MM.1S (cell line): ENCODE results near the gene CA12.
A peak's percentile ranks its signal among the peaks of the same experiment; 100 is the strongest.

Experiments
- DNase-seq: peaks from one replicate; pipeline ENCODE4 v3.0.0-alpha.2; 2015
- H2AFZ ChIP-seq: fragments of 300-600 bp; sonication (generic); 2 replicates; pipeline ENCODE4 v1.6.0; 2016; ENCODE audit warnings: antibody characterized with exemption, low read length
- H3F3A ChIP-seq: fragments of 300-600 bp; sonication (generic); 2 replicates; pipeline ENCODE4 v1.6.1; 2016; ENCODE audit warnings: mild to moderate bottlenecking, antibody characterized with exemption, low read length, moderate library complexity, mixed read lengths; ENCODE audit not compliant: insufficient read depth
- H3K27ac ChIP-seq: fragments of 300-600 bp; sonication (generic); 2 replicates; pipeline ENCODE4 v1.5.1; 2016; ENCODE audit warnings: mild to moderate bottlenecking, low read length
- H3K27me3 ChIP-seq: fragments of 300-600 bp; sonication (generic); replicated peaks from 2 replicates; pipeline ENCODE4 v1.6.0; 2016; ENCODE audit warnings: low read length; ENCODE audit not compliant: insufficient read depth
- H3K36me3 ChIP-seq: fragments of 300-600 bp; sonication (generic); replicated peaks from 2 replicates; pipeline ENCODE4 v1.6.1; 2016; ENCODE audit warnings: mild to moderate bottlenecking, low read length, mixed read lengths; ENCODE audit not compliant: insufficient read depth
- H3K4me1 ChIP-seq: fragments of 300-600 bp; sonication (generic); 2 replicates; pipeline ENCODE4 v1.6.1; 2016; ENCODE audit warnings: low read length, mixed read lengths
- H3K4me2 ChIP-seq: fragments of 300-600 bp; sonication (generic); 2 replicates; pipeline ENCODE4 v1.6.0; 2016; ENCODE audit warnings: low read depth, low read length
- H3K4me3 ChIP-seq: fragments of 300-600 bp; sonication (generic); 2 replicates; pipeline ENCODE4 v1.5.1; 2016; ENCODE audit warnings: low read length, mixed read lengths
- H3K79me2 ChIP-seq: fragments of 300-600 bp; sonication (generic); 2 replicates; pipeline ENCODE4 v1.6.1; 2016; ENCODE audit warnings: mixed run types, low read length, mixed read lengths
- H3K9ac ChIP-seq: fragments of 300-600 bp; sonication (generic); 2 replicates; pipeline ENCODE4 v1.6.1; 2016; ENCODE audit warnings: low read length, mixed read lengths
- H3K9me2 ChIP-seq: fragments of 300-600 bp; sonication (generic); replicated peaks from 2 replicates; pipeline ENCODE4 v1.6.1; 2016; ENCODE audit warnings: mild to moderate bottlenecking, low read length, mixed read lengths; ENCODE audit not compliant: insufficient read depth
- H3K9me3 ChIP-seq: fragments of 300-600 bp; sonication (generic); replicated peaks from 2 replicates; pipeline ENCODE4 v1.6.1; 2016; ENCODE audit warnings: mild to moderate bottlenecking, low read length, mixed read lengths; ENCODE audit not compliant: insufficient read depth
- H4K20me1 ChIP-seq: fragments of 300-600 bp; sonication (generic); 2 replicates; pipeline ENCODE4 v1.6.1; 2016; ENCODE audit warnings: mild to moderate bottlenecking, low read length, moderate library complexity, mixed read lengths; ENCODE audit not compliant: insufficient read depth
- EZH2 ChIP-seq: fragments of 300-600 bp; sonication (generic); optimal IDR thresholded peaks from 2 replicates; pipeline ENCODE3; 2017; ENCODE audit warnings: low read depth, mild to moderate bottlenecking, antibody characterized with exemption, low read length, mixed read lengths
- EZH2phosphoT487 ChIP-seq: fragments of 300-600 bp; sonication (generic); IDR thresholded peaks from 2 replicates; pipeline ENCODE4 v1.6.1; 2018; ENCODE audit warnings: antibody characterized with exemption, low read length
- TF ChIP-seq, protein P1 (sequence below): fragments of 300-600 bp; sonication (generic); IDR thresholded peaks from 2 replicates; pipeline ENCODE4 v1.5.1; 2016; ENCODE audit warnings: antibody characterized with exemption, low read length, mixed read lengths

CA12 gene

DNA sequence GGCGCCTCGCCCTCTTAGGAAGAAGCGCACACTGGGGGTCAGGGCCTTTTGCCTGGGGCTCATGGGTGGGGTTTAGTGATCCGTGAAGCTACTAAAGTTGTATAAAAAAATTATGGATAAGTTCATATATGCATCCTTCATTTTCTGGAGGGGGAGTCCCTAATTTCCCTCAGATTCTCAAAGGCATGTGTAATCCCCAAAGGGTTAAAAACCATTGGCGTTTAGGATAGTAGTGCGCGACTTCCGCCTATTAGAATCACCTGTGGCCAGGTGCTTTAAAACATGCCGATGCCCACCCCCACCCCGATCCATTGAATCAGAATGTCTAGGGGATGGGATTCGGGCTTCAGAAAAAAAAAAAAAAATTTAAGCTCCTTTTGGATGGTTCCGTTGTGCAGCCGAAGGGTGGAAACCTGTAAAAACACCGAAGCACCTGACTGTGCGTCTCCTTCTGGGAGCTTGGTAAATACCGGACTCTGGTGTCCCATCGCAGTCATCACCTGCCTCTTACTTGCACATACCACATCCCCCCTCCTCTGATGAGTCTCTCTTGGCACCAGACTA is 103.7 kb downstream of the CA12 start:
- Histone ChIP-seq H3K27me3 (peaks cover 16% of the 10 kb centered on the region), H3K9me3 (no peaks in the 10 kb centered on the region), H3K9me2 (no peaks in the 10 kb centered on the region), H3K9ac (no peak overlapping the region; the same call in 1 of the 2 replicates), H3K36me3 (no peaks in the 10 kb centered on the region), H3K79me2 (no peaks in the 10 kb centered on the region), H3F3A (peaks cover 6% of the 10 kb centered on the region; the same call in 1 of the 2 replicates), H4K20me1 (no peaks in the 10 kb centered on the region), H3K4me1 (peaks cover 2% of the 10 kb centered on the region; the same call in 1 of the 2 replicates), H3K27ac (no peak overlapping the region), H2AFZ (peak overlapping the region; percentile 74; the same call in 1 of the 2 replicates), H3K4me3 (peak overlapping the region; percentile 70), H3K4me2 (peak overlapping the region; percentile 69)
- DNase-seq = no peak
- TF ChIP-seq EZH2 (no peak), EZH2phosphoT487 (no peak)
- TF ChIP-seq, protein P1, sequence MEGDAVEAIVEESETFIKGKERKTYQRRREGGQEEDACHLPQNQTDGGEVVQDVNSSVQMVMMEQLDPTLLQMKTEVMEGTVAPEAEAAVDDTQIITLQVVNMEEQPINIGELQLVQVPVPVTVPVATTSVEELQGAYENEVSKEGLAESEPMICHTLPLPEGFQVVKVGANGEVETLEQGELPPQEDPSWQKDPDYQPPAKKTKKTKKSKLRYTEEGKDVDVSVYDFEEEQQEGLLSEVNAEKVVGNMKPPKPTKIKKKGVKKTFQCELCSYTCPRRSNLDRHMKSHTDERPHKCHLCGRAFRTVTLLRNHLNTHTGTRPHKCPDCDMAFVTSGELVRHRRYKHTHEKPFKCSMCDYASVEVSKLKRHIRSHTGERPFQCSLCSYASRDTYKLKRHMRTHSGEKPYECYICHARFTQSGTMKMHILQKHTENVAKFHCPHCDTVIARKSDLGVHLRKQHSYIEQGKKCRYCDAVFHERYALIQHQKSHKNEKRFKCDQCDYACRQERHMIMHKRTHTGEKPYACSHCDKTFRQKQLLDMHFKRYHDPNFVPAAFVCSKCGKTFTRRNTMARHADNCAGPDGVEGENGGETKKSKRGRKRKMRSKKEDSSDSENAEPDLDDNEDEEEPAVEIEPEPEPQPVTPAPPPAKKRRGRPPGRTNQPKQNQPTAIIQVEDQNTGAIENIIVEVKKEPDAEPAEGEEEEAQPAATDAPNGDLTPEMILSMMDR = no peak

DNA sequence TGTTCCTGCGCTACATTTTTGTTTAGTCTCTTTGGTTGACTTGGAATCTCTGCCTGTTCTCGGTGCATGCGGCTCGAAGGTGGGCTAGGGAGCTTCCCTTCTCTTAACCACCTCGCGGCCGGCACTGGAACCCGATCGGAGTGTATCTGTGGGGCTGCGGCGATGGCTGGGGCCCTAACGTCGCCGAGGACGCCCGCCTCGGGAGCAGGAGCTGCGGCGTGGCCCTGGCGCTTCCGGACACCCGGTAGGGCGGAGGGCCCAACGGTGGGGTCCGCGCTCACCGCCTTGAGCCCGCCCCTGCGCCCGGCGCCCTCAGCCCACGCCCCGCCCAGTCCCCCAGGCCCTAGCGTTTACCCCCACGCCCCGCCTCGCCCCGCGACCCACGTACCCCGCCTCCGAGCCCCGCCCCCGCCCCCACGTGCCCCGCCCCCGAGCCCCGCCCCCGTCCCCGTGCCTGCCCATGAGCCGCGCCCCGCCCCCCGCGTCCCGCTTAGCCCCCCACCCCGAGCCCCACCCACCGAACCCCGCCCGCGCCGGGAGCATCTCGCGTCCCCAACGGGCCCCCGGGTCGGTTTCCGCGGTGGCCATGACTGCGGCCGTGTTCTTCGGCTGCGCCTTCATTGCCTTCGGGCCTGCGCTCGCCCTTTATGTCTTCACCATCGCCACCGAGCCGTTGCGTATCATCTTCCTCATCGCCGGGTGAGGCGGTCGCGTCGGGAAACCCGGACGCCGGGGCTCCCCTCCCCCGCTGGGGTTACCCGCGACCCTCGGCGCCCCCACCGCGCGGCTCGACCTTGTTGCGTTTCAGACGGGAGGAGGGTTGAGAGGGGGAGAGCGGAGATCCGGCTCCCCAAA is 104.4 kb downstream of the CA12 start, which contains the start of gene APH1B:
APH1B (plus strand) TSS at position 568 of the 855 bp plus-strand sequence; CDS start at position 587, 19 bp downstream.
- Histone ChIP-seq H3K9me3 (no peaks in the 10 kb centered on the region), H3K27me3 (peaks cover 16% of the 10 kb centered on the region), H3K79me2 (no peaks in the 10 kb centered on the region), H3K9ac (peak within 1 kb of the TSS; percentile 58), H3K9me2 (no peaks in the 10 kb centered on the region), H4K20me1 (no peaks in the 10 kb centered on the region), H2AFZ (peak within 1 kb of the TSS; percentile 92), H3K27ac (no peak within 1 kb of the TSS), H3K4me1 (peaks cover 2% of the 10 kb centered on the region; the same call in 1 of the 2 replicates), H3K4me2 (peak within 1 kb of the TSS; percentile 89), H3K4me3 (peak within 1 kb of the TSS; percentile 71), H3K36me3 (no peaks in the 10 kb centered on the region), H3F3A (peaks cover 6% of the 10 kb centered on the region; the same call in 1 of the 2 replicates)
- peak; percentile 72 for DNase-seq
- TF ChIP-seq EZH2 = no peak
- TF ChIP-seq, protein P1 = no peak
- no peak for TF ChIP-seq EZH2phosphoT487

DNA sequence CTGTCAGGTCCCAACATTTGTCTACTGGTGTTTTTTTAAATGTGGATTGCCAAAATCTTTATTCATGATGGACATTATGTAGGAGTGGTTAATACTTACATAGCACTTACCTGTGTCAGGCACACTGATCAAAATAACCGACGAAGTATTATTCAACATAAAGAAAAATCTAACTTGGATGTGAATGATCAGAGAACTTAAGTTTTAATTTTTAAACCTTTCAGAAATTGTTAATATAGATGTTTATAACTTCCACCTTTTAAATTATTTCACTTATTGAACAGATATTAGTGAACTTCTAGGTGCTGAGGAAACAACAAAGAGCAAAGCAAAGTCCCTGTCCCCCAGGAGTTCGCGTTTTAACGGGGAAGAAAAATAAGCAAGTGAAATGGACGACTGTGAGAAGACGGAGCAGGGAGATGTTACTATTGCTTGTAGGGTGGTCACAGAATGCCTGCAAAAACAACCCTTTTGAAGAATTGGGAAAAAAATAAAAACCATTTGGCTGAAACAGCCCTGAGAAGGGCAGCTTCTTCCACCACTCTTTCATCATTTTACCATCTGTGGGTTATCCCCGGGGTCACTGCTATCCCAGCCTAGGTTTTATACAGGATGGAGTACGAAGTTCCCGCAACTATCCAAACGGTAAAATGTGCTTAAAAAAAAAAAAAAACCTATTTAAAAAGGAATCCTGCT is 105.2 kb downstream of the CA12 start:
- Histone ChIP-seq H3K27me3 (peaks cover 16% of the 10 kb centered on the region), H3K4me2 (peak overlapping the region; percentile 89), H3K4me1 (peaks cover 2% of the 10 kb centered on the region; the same call in 1 of the 2 replicates), H3K9me3 (no peaks in the 10 kb centered on the region), H3K9me2 (no peaks in the 10 kb centered on the region), H2AFZ (peak overlapping the region; percentile 92), H3K4me3 (peak overlapping the region; percentile 71), H3F3A (peaks cover 6% of the 10 kb centered on the region; the same call in 1 of the 2 replicates), H3K79me2 (no peaks in the 10 kb centered on the region), H3K27ac (no peak overlapping the region), H3K9ac (peak overlapping the region; percentile 58), H4K20me1 (no peaks in the 10 kb centered on the region), H3K36me3 (no peaks in the 10 kb centered on the region)
- DNase-seq = no peak
- TF ChIP-seq, protein P1 = no peak
